ENCODE data around the gene CDAN1.

CDAN1 gene

GRCh38 chr15:42735382-42736165, 1.4 kb downstream of the CDAN1 start:
- in situ Hi-C loops (cut with MboI; ENCODE audit: low sequenced_read_pairs), result no loop called here

- in situ Hi-C loops (cut with MboI; ENCODE audit: low sequenced_read_pairs), result no loop called here
These were observed 2.8 kb downstream of the CDAN1 start for GRCh38 chr15:42734076-42734672.

GRCh38 chr15:42733027-42733426, 3.9 kb downstream of the CDAN1 start:
- in situ Hi-C loops (cut with MboI; ENCODE audit: low sequenced_read_pairs), result no loop called here

- in situ Hi-C loops (cut with MboI; ENCODE audit: low sequenced_read_pairs), result no loop called here
These were observed 4.7 kb downstream of the CDAN1 start for GRCh38 chr15:42732095-42732827.

- in situ Hi-C loops (cut with MboI; ENCODE audit: low sequenced_read_pairs), result no loop called here
These were observed 5.5 kb downstream of the CDAN1 start for GRCh38 chr15:42731461-42731860.

- in situ Hi-C loops (cut with MboI; ENCODE audit: low sequenced_read_pairs), result no loop called here
These were observed 6.4 kb downstream of the CDAN1 start for GRCh38 chr15:42730536-42730935.

GRCh38 chr15:42730135-42730534, 6.8 kb downstream of the CDAN1 start:
- in situ Hi-C loops (cut with MboI; ENCODE audit: low sequenced_read_pairs), result no loop called here

- in situ Hi-C loops (cut with MboI; ENCODE audit: low sequenced_read_pairs), result no loop called here
These were observed 7.5 kb downstream of the CDAN1 start for GRCh38 chr15:42729409-42729808.

- in situ Hi-C loops (cut with MboI; ENCODE audit: low sequenced_read_pairs), result no loop called here
These were observed 8.0 kb downstream of the CDAN1 start for GRCh38 chr15:42728972-42729371.

GRCh38 chr15:42728560-42728959, 8.4 kb downstream of the CDAN1 start:
- in situ Hi-C loops (cut with MboI; ENCODE audit: low sequenced_read_pairs), result no loop called here

GRCh38 chr15:42727750-42728381, 9.1 kb downstream of the CDAN1 start:
- in situ Hi-C loops (cut with MboI; ENCODE audit: low sequenced_read_pairs), result no loop called here

- in situ Hi-C loops (cut with MboI; ENCODE audit: low sequenced_read_pairs), result no loop called here
These were observed 10.8 kb downstream of the CDAN1 start for GRCh38 chr15:42726114-42726513.

GRCh38 chr15:42725331-42725903, 11.5 kb downstream of the CDAN1 start:
- in situ Hi-C loops (cut with MboI; ENCODE audit: low sequenced_read_pairs), result no loop called here

- in situ Hi-C loops (cut with MboI; ENCODE audit: low sequenced_read_pairs), result no loop called here
These were observed 12.7 kb downstream of the CDAN1 start for GRCh38 chr15:42724276-42724675.

GRCh38 chr15:42723068-42723467, 13.9 kb downstream of the CDAN1 start:
- in situ Hi-C loops (cut with MboI; ENCODE audit: low sequenced_read_pairs), result no loop called here

GRCh38 chr15:42721916-42722315, 15.0 kb downstream of the CDAN1 start:
- in situ Hi-C loops (cut with MboI; ENCODE audit: low sequenced_read_pairs), result no loop called here

GRCh38 chr15:42721016-42721415, 15.9 kb downstream of the CDAN1 start:
- in situ Hi-C loops (cut with MboI; ENCODE audit: low sequenced_read_pairs), result no loop called here

- in situ Hi-C loops (cut with MboI; ENCODE audit: low sequenced_read_pairs), result no loop called here
These were observed 16.9 kb downstream of the CDAN1 start for GRCh38 chr15:42720071-42720470.

- in situ Hi-C loops (cut with MboI; ENCODE audit: low sequenced_read_pairs), result loop anchor here (10.0 kb wide), 1 partner anchor 206 kb away; the partner anchor contains the start of gene TTBK2
These were observed 17.9 kb downstream of the CDAN1 start for GRCh38 chr15:42719043-42719442.

- in situ Hi-C loops (cut with MboI; ENCODE audit: low sequenced_read_pairs), result loop anchor here (10.0 kb wide), 1 partner anchor 208 kb away; the partner anchor contains the start of gene TTBK2
These were observed 20.3 kb downstream of the CDAN1 start for GRCh38 chr15:42716626-42717025.

- in situ Hi-C loops (cut with MboI; ENCODE audit: low sequenced_read_pairs), result loop anchor here (10.0 kb wide), 1 partner anchor 209 kb away; the partner anchor contains the start of gene TTBK2
These were observed 20.8 kb downstream of the CDAN1 start for GRCh38 chr15:42716125-42716524.

Measured in HL-60/S4 treated with phorbol 12-myristate 13-acetate at 8.2 ng/mL for 4 days and 3 days (cell line).